ENCODE results near the gene COL23A1.

DNA sequence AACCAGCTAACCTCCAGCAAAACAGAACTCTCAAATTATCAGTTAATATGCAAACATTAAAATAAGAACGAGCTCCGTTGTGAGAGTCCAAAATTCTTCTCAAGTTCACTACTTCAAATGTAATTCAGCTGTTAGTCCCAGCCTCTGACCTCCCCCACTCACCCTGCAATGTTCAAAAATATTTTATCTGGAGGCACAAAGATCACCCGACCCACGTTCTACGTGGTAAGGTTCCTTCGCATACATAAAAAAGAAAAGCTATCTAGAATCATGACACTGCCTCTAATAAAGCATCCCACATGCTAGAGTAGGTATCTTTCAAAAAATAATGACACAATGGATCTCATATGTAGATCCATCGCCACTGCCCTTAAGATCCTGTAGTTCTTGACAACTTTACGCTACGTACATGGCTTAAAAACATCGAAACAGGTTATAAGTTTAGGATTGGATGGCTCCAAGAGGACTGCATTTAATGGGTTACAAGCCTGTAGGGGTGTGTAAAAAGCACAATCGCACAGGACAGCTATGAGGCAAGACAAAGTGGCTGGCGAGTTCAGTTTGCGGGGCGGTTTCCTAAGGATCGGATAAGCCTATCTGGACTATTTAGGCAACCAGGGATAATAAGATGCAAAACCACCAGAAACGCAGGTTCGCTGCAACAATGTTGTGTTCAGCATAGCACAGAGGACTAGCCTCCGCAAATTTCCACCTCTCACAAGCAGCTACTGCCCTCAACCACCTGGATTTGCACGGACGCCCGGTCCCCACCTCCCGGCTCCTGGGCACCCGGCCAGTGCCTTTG is 35.7 kb upstream of the COL23A1 start:
- TF ChIP-seq GATA3 (IDR thresholded peaks at IDR 0.05; ENCODE audit: low read depth, low read length) (no peak), GATA2 (IDR thresholded peaks at IDR 0.05; ENCODE audit: low read depth, low read length) (no peak; the same call in 1 of the 2 replicates)

All from SH-SY5Y (cell line).